Natural killer cell (primary cell): ENCODE data around the gene FBXL19. TPM values are rescaled to one million over a fixed set of nuclear protein-coding genes. Genes with fewer than 3 reads are reported as not detected.

Source experiments
- ATAC-seq, 3 donors: fragments of 150-1000 bp in 2 of 3; fragments of 200-7000 bp in 1 of 3; cut with Tn5 transposase; 1 replicate in 1 of 3; 2 replicates in 2 of 3; pipeline ENCODE4 v1.10.0; 2021; ENCODE audit warnings: mild to moderate bottlenecking in 2 of 3, moderate library complexity in 2 of 3
- DNase-seq, 2 donors: peaks; one replicate each; pipeline versions ENCODE4 v3.0.0 to v3.0.0-alpha.2; 2013 to 2021; ENCODE audit warnings: mixed read lengths in 1 of 2
- H3K27ac ChIP-seq: one replicate; pipeline ENCODE4 v1.5.1; 2013; ENCODE audit warnings: mild to moderate bottlenecking, low read length
- H3K27me3 ChIP-seq: one replicate; pipeline ENCODE4 v1.6.1; 2013; ENCODE audit warnings: low read length; ENCODE audit not compliant: control insufficient read depth, insufficient read depth
- H3K36me3 ChIP-seq: one replicate; pipeline ENCODE4 v1.6.1; 2013; ENCODE audit warnings: low read length; ENCODE audit not compliant: control insufficient read depth, insufficient read depth
- H3K4me1 ChIP-seq: one replicate; pipeline ENCODE4 v1.6.1; 2013; ENCODE audit warnings: low read length; ENCODE audit not compliant: control insufficient read depth, insufficient read depth
- H3K4me3 ChIP-seq: one replicate; pipeline ENCODE4 v1.5.1; 2013; ENCODE audit warnings: low read length
- H3K9me3 ChIP-seq: one replicate; pipeline ENCODE4 v1.6.1; 2013; ENCODE audit warnings: low read length; ENCODE audit not compliant: control insufficient read depth, insufficient read depth
- H3K27ac Mint-ChIP-seq, 2 donors: one replicate each; pipeline ENCODE4 v1.8.0; 2022; ENCODE audit warnings: mild to moderate bottlenecking in 2 of 2, mixed read lengths in 2 of 2, moderate library complexity in 1 of 2
- H3K27me3 Mint-ChIP-seq, 2 donors: one replicate each; pipeline ENCODE4 v1.8.0; 2022; ENCODE audit warnings: low read depth in 2 of 2, mixed read lengths in 2 of 2
- H3K36me3 Mint-ChIP-seq: one replicate; pipeline ENCODE4 v1.8.0; 2022; ENCODE audit warnings: mixed read lengths
- H3K4me1 Mint-ChIP-seq, 2 donors: one replicate each; pipeline ENCODE4 v1.8.0; 2022; ENCODE audit warnings: mixed read lengths in 2 of 2
- H3K4me3 Mint-ChIP-seq: one replicate; pipeline ENCODE4 v1.8.0; 2022; ENCODE audit warnings: mild to moderate bottlenecking, moderate library complexity, mixed read lengths
- H3K9me3 Mint-ChIP-seq, 2 donors: one replicate each; pipeline ENCODE4 v1.8.0; 2022; ENCODE audit warnings: mixed read lengths in 2 of 2
- CTCF ChIP-seq: fragments of 200-600 bp; IDR thresholded peaks from one replicate; pipeline ENCODE4 v1.8.0; 2022; ENCODE audit warnings: antibody characterized with exemption
- WGBS: methylation state at CpG from one replicate; pipeline ENCODE4 v1.1.7; 2013; ENCODE audit warnings: missing lambda C conversion rate; ENCODE audit not compliant: insufficient coverage; 5-methylcytosine and 5-hydroxymethylcytosine counted together
- intact Hi-C: fragments of 100-400 bp; cut with micrococcal nuclease; formaldehyde crosslinking; loops from one replicate; pipeline ENCODE4 v1.14.2; 2022
- total RNA-seq, 4 donors: library from RNA; stranded (reverse); fragments of 120-200 nt in 1 of 4; gene quantifications; one replicate each; pipeline versions ENCODE4 v1.2.3 to v1.2.4, GENCODE V29; 2013 to 2022

FBXL19 gene
- total RNA-seq, 3 donors from 2014 or later (not counting 1 experiment from before 2014, with no cell fraction given), result 10.1 to 13.3 (median 12.4) TPM

DNA sequence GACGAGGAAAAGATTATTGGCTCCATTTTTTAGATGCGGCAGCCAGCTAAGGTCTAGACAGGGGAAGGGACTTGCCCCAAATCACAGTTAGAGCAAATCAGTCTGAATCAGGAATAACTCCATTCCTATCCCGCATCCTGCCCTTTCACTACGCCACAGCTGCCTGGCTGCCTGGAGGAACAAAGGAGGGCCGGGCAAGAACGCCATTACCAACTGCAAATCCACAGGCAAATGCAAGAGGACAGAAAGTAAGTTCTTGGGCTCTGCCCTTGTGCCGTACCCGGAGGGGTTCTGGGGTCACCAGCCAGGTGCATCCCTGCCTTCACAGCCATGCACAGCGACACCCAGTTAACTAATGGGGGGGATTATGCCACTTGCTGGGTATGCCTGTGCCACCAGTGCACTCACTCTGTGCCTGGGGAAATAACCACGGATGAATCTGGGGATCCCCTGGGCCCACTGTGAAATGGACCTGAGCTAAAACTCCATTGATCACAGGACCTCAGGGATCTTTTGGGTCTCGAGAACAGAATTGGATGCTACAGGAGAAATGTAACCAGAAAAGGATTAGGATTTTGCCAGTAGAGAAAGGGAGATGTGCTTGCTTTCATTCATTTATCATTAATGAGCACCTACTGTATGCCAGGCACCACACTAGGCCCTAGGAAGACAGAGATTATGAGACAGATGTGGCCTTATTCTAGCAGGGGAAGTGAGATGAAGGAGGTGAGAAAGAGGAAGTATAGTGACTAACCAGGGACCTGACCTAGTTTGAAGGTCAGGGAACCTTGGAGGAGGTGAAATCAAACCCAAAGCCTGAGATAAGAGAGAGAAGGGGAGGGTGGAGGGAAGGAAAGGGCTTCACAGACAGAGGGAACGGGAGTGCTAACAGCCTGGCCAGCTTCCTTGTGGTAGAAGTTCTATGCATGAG lies 47.2 kb upstream of the FBXL19 start:
- H3K4me1 Mint-ChIP-seq, result peaks cover 39 to 54% of the 10 kb centered on the region in 2 donors
- no peaks in the 10 kb centered on the region for H3K27me3 Mint-ChIP-seq
- Histone ChIP-seq H3K4me3 (peak overlapping the region; percentile 71), H3K27me3 (no peaks in the 10 kb centered on the region), H3K36me3 (peaks cover 7% of the 10 kb centered on the region), H3K4me1 (peaks cover 43% of the 10 kb centered on the region), H3K27ac (peak overlapping the region; percentile 83), H3K9me3 (no peaks in the 10 kb centered on the region)
- H3K36me3 Mint-ChIP-seq, result no peaks in the 10 kb centered on the region
- peak overlapping the region; percentile 92 to 99 for H3K27ac Mint-ChIP-seq
- H3K9me3 Mint-ChIP-seq, result no peaks in the 10 kb centered on the region
- peak; percentile 41 to 63 (median 55) for ATAC-seq
- H3K4me3 Mint-ChIP-seq, result peak overlapping the region; percentile 97
- 12% methylated on average over 12 of the region's 12 CpGs for WGBS
- no peak for TF ChIP-seq CTCF
- intact Hi-C loops, result loop anchor here (2.0 to 5.0 kb wide), 3 partner anchors 27 to 47 kb away; partner anchors contain the start of gene FBXL19
- DNase-seq, result peak; percentile 30 to 63

DNA sequence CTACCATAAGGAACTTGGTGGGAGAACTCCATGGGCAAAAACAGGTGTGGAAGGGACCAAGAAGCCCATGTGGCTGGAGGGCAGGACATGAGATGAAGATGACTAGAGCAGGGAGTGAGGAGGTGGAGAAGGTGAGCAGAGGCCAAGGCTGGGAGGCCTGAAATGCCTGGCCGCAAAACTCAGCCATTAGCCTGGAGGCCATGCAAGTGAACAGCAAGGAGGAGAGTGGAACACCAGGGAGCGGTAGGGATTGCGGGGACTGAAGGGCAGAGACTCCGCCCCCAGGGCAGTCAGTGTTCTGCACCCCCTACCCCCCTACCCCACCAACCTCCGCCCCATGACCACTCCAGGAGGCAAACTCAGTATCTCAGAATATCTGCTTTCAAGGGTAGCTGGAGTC lies 46.5 kb upstream of the FBXL19 start:
- DNase-seq (no peak), ATAC-seq (no peak)
- Mint-ChIP-seq H3K4me3 (peak overlapping the region; percentile 97), H3K36me3 (no peaks in the 10 kb centered on the region), H3K27ac (peak overlapping the region; percentile 92 to 99), H3K9me3 (no peaks in the 10 kb centered on the region), H3K27me3 (no peaks in the 10 kb centered on the region), H3K4me1 (peaks cover 37 to 57% of the 10 kb centered on the region in 2 donors)
- Histone ChIP-seq H3K4me3 (peak overlapping the region; percentile 71), H3K27ac (peak overlapping the region; percentile 83), H3K9me3 (no peaks in the 10 kb centered on the region), H3K36me3 (peaks cover 7% of the 10 kb centered on the region), H3K4me1 (peaks cover 43% of the 10 kb centered on the region), H3K27me3 (no peaks in the 10 kb centered on the region)
- 87% methylated on average over 4 of the region's 5 CpGs for WGBS
- no peak for TF ChIP-seq CTCF
- intact Hi-C loops, result loop anchor here (5.0 kb wide), 1 partner anchor 35 kb away; no protein-coding TSS in a partner anchor

DNA sequence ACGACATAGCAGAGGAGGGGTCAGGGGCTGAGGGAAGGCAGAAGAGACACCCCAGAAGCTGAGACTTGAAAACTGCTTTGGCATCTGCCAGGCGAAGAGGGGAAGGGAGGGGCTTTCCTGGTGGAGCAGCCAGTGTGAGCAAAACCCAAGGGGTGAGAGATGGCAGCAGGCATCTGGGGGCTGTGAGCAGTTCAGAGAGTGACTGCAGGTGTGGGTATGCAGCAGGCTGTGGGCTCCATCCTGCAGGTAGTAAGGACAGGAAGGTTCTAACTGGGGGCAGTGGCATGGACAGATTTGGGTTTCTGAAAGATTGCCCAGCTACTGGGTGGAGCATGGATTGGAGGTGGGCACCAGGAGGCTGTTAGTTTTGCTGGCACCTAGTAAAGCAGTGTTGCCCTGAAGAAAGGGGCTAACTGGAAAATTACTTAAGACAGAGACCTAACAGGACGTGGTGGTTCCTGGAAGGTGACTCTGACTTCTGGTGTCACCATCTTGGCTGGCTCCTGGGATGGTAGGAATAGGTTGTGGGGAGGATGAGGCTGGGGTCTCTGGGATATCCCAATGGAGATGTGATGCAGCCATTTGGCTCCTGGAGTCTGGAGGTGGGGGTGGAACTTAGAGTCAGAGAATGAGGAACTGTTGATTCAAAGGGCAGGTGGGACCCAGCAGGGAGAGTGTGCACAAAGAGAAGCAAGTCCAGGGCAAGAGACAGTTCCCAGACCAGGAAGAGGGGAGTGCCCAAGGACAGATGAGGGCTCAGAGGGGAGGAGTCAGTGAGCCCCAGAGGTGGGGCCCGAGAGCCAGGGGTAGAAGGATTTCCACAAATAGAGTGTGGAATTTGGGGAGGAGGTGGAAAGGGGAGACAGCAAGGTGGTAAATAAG lies 40.7 kb upstream of the FBXL19 start:
- no peak for DNase-seq
- Histone ChIP-seq H3K9me3 (no peaks in the 10 kb centered on the region), H3K36me3 (peaks cover 21% of the 10 kb centered on the region), H3K27me3 (no peaks in the 10 kb centered on the region), H3K27ac (no peak overlapping the region), H3K4me3 (no peak overlapping the region), H3K4me1 (peaks cover 8% of the 10 kb centered on the region)
- Mint-ChIP-seq H3K4me1 (peaks cover 20 to 34% of the 10 kb centered on the region in 2 donors), H3K4me3 (no peak overlapping the region), H3K36me3 (no peaks in the 10 kb centered on the region), H3K27ac (peak overlapping the region; percentile 18 to 66), H3K27me3 (no peaks in the 10 kb centered on the region), H3K9me3 (no peaks in the 10 kb centered on the region)
- intact Hi-C loops, result no loop called here
- WGBS, result 80% methylated on average over 4 of the region's 4 CpGs
- no peak for TF ChIP-seq CTCF
- no peak for ATAC-seq
